ENCODE measurements around the gene MRTFA. TPM values are rescaled to one million over a fixed set of nuclear protein-coding genes. Genes with fewer than 3 reads are reported as not detected.
"Not testable (repeated sequence)": the region's sequence is repeated elsewhere in the genome, so short reads cannot be mapped to it uniquely, and the experiment has no call there.

MRTFA gene
- total RNA-seq, 1 experiment from 2014 or later, result 52.7 TPM

DNA sequence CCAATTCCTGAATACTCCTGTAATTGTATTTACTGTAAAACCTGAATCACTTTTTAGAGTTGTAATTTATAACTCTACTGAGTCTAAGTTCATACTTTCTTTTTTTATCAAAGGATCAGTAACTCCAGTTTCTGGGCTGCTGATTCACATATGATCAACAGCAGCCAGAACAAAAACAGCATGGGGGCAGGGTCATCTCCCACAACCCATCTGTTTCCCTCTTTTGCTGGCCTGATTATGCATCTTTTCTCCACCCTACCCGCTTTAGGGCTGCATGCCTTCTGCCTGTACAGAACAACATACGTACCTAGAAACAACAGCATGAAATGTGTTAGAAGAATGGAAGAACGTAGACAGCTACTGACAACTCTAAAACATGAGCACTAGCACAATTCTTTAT, 76.0 kb downstream of the MRTFA start:
- CTCF ChIA-PET, result interaction anchor here (1.0 kb wide), 1 partner anchor 63 kb away, joined by 3 read pairs; no protein-coding TSS in a partner anchor
- Mint-ChIP-seq H3K4me3 (ENCODE audit: unreplicated experiment) (no peak overlapping the region), H3K36me3 (ENCODE audit: insufficient read depth, unreplicated experiment) (peaks cover 13% of the 10 kb centered on the region), H3K9me3 (ENCODE audit: unreplicated experiment) (no peaks in the 10 kb centered on the region), H3K27me3 (ENCODE audit: insufficient read depth, unreplicated experiment) (no peaks in the 10 kb centered on the region), H3K4me1 (ENCODE audit: insufficient read depth, unreplicated experiment) (peaks cover 13% of the 10 kb centered on the region), H3K27ac (ENCODE audit: low read depth, unreplicated experiment) (no peak overlapping the region)
- POLR2A ChIA-PET, result interaction anchor here (0.6 to 1.4 kb wide), 3 partner anchors 28 to 47 kb away, joined by 3 read pairs; no protein-coding TSS in a partner anchor
- no peak for DNase-seq (ENCODE audit: unreplicated experiment)
- intact Hi-C loops (cut with micrococcal nuclease), result no loop called here
- BruUV-seq (replicated peaks), result no TSS peak
- TF ChIP-seq, protein P1, sequence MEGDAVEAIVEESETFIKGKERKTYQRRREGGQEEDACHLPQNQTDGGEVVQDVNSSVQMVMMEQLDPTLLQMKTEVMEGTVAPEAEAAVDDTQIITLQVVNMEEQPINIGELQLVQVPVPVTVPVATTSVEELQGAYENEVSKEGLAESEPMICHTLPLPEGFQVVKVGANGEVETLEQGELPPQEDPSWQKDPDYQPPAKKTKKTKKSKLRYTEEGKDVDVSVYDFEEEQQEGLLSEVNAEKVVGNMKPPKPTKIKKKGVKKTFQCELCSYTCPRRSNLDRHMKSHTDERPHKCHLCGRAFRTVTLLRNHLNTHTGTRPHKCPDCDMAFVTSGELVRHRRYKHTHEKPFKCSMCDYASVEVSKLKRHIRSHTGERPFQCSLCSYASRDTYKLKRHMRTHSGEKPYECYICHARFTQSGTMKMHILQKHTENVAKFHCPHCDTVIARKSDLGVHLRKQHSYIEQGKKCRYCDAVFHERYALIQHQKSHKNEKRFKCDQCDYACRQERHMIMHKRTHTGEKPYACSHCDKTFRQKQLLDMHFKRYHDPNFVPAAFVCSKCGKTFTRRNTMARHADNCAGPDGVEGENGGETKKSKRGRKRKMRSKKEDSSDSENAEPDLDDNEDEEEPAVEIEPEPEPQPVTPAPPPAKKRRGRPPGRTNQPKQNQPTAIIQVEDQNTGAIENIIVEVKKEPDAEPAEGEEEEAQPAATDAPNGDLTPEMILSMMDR (IDR thresholded peaks at IDR 0.05; ENCODE audit: unreplicated experiment), result no peak

DNA sequence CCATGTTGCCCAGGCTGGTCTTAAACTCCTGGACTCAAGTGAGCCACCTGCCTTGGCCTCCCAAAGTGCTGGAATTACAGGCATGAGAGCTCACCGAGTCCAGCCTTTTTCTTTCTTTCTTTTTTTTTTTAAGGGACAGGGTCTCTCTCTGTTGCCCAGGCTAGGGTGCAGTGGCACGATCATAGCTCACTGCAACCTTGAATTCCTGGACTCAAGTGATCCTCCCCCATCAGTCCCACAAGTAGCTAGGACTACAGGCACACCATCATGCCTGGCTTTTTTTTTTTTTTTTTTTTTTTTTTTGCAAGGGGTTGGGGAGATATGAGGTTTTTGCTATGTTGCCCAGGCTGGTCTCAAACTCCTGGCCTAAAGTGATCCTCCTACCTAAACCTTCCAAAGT, 78.5 kb downstream of the MRTFA start:
- peaks cover 16% of the 10 kb centered on the region for H3K36me3 Mint-ChIP-seq (ENCODE audit: insufficient read depth, unreplicated experiment)
- TF ChIP-seq, protein P1 (IDR thresholded peaks at IDR 0.05; ENCODE audit: unreplicated experiment), result no peak
- no peak overlapping the region for H3K4me3 Mint-ChIP-seq (ENCODE audit: unreplicated experiment)
- intact Hi-C loops (cut with micrococcal nuclease), result no loop called here
- DNase-seq (ENCODE audit: unreplicated experiment), result no peak
- BruUV-seq (replicated peaks), result no TSS peak
- ChIA-PET POLR2A (interaction anchor here (0.7 to 1.5 kb wide), 4 partner anchors 24 to 159 kb away, joined by 3 to 6 read pairs (median 3); no protein-coding TSS in a partner anchor), CTCF (interaction anchor here (0.6 kb wide), 1 partner anchor 21 kb away, joined by 3 read pairs; no protein-coding TSS in a partner anchor)
- H3K27me3 Mint-ChIP-seq (ENCODE audit: insufficient read depth, unreplicated experiment), result no peaks in the 10 kb centered on the region
- H3K27ac Mint-ChIP-seq (ENCODE audit: low read depth, unreplicated experiment), result no peak overlapping the region
- H3K9me3 Mint-ChIP-seq (ENCODE audit: unreplicated experiment), result no peaks in the 10 kb centered on the region
- peaks cover 13% of the 10 kb centered on the region for H3K4me1 Mint-ChIP-seq (ENCODE audit: insufficient read depth, unreplicated experiment)

DNA sequence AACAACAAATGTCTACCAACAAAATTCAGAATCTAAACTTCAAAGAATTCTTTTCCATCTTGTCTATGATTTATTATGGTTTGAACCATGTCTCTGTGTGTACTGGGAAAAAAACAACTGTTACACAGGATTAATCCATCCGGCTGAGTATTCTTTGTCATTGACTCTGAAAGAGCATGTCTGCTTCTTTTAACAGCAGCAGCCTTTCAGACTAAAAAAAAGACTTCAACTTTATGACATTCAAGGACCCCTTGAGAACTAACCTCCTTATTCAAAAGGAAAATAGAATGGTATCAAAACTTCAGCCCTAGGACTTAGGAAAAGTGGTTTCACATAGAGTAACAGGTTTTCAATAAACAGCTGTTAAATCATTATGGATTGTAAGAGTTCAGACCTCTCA, 79.9 kb downstream of the MRTFA start:
- POLR2A ChIA-PET, result interaction anchor here (1.2 kb wide), 1 partner anchor 25 kb away, joined by 6 read pairs; no protein-coding TSS in a partner anchor
- H3K27ac Mint-ChIP-seq (ENCODE audit: low read depth, unreplicated experiment), result peak overlapping the region; percentile 17
- no peak for DNase-seq (ENCODE audit: unreplicated experiment)

DNA sequence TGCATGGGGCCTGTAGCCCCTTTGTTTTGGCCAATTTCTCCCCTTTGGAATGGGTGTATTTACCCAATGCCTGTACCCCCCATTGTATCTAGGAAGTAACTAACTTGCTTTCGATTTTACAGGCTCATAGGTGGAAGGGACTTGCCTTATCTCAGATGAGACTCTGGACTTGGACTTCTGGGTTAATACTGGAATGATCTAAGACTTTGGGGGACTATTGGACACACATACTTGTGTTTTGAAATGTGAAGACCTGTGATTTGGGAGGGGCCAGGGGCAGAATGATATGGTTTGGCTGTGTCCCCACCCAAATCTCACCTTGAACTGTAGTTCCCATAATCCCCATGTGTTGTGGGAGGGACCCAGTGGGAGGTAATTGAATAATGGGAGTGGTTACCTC, 82.5 kb downstream of the MRTFA start:
- H3K4me1 Mint-ChIP-seq (ENCODE audit: insufficient read depth, unreplicated experiment); H3K27me3 Mint-ChIP-seq (ENCODE audit: insufficient read depth, unreplicated experiment); H3K4me3 Mint-ChIP-seq (ENCODE audit: unreplicated experiment); intact Hi-C loops (cut with micrococcal nuclease); BruUV-seq (replicated peaks); H3K9me3 Mint-ChIP-seq (ENCODE audit: unreplicated experiment); DNase-seq (ENCODE audit: unreplicated experiment); CTCF ChIA-PET; H3K27ac Mint-ChIP-seq (ENCODE audit: low read depth, unreplicated experiment): not testable (repeated sequence)
- POLR2A ChIA-PET, result interaction anchor here (0.6 to 1.2 kb wide), 3 partner anchors 10 to 12 kb away, joined by 3 to 4 read pairs (median 3); no protein-coding TSS in a partner anchor
- H3K36me3 Mint-ChIP-seq (ENCODE audit: insufficient read depth, unreplicated experiment), result peaks cover 29% of the 10 kb centered on the region

More for the DNA sequence above, 79.9 kb downstream of the MRTFA start:
- no peaks in the 10 kb centered on the region for H3K27me3 Mint-ChIP-seq (ENCODE audit: insufficient read depth, unreplicated experiment)
- no peaks in the 10 kb centered on the region for H3K9me3 Mint-ChIP-seq (ENCODE audit: unreplicated experiment)
- CTCF ChIA-PET, result no interaction called here
- H3K4me1 Mint-ChIP-seq (ENCODE audit: insufficient read depth, unreplicated experiment), result peaks cover 13% of the 10 kb centered on the region
- TF ChIP-seq, protein P1 (IDR thresholded peaks at IDR 0.05; ENCODE audit: unreplicated experiment), result no peak
- BruUV-seq (replicated peaks), result no TSS peak
- intact Hi-C loops (cut with micrococcal nuclease), result no loop called here
- H3K36me3 Mint-ChIP-seq (ENCODE audit: insufficient read depth, unreplicated experiment), result peaks cover 17% of the 10 kb centered on the region
- H3K4me3 Mint-ChIP-seq (ENCODE audit: unreplicated experiment), result no peak overlapping the region
